K562 (cell line): ENCODE measurements around the gene ZNF800. TPM values are rescaled to one million over a fixed set of nuclear protein-coding genes. Genes with fewer than 3 reads are reported as not detected.
A peak's percentile ranks its signal among the peaks of the same experiment; 100 is the strongest.

Experiments used
- ARID1B ChIP-seq: fragments of 450-650 bp; IDR thresholded peaks from 2 replicates; pipeline ENCODE4 v1.6.1; 2016; ENCODE audit warnings: antibody characterized with exemption, mild to moderate bottlenecking, inconsistent platforms
- CXXC5 ChIP-seq: fragments of 250-450 bp; sonication (Bioruptor Pico); IDR thresholded peaks from 2 replicates; pipeline ENCODE4 v1.8.0; 2022; ENCODE audit warnings: inconsistent platforms, mild to moderate bottlenecking, moderate library complexity
- DPF2 ChIP-seq: fragments of 450-650 bp; IDR thresholded peaks from 2 replicates; pipeline ENCODE4 v1.6.1; 2016
- EP400 ChIP-seq: fragments of 450-650 bp; IDR thresholded peaks from 2 replicates; pipeline ENCODE4 v1.6.1; 2017; ENCODE audit warnings: antibody characterized with exemption, mild to moderate bottlenecking, moderate library complexity
- FUS ChIP-seq: fragments of 200-400 bp; formaldehyde crosslinking; optimal IDR thresholded peaks from 2 replicates; pipeline ENCODE3; 2017; ENCODE audit warnings: low read depth, low read length
- KDM4B ChIP-seq, 2 experiments: fragments of 450-650 bp in 1 of 2; sonication (generic) in 1 of 2; IDR thresholded peaks; 2 replicates each; pipeline ENCODE4 v1.6.1; 2016 to 2017; ENCODE audit warnings: borderline replicate concordance in 2 of 2, antibody characterized with exemption in 1 of 2, low read depth in 1 of 2, mild to moderate bottlenecking in 1 of 2
- L3MBTL2 ChIP-seq: fragments of 450-650 bp; IDR thresholded peaks from 2 replicates; pipeline ENCODE4 v1.6.1; 2016; ENCODE audit warnings: mild to moderate bottlenecking, moderate library complexity
- MAFF ChIP-seq: IDR thresholded peaks from 2 replicates; pipeline ENCODE4 v1.6.1; 2012; ENCODE audit warnings: low read length, improper control_type of control experiment
- MTA3 ChIP-seq: fragments of 450-650 bp; formaldehyde crosslinking; IDR thresholded peaks from 2 replicates; pipeline ENCODE4 v1.6.1; 2017; ENCODE audit warnings: mild to moderate bottlenecking, borderline replicate concordance
- NCOA1 ChIP-seq: fragments of 450-650 bp; IDR thresholded peaks from 2 replicates; pipeline ENCODE4 v1.6.1; 2016; ENCODE audit warnings: low read depth
- NFE2 ChIP-seq: IDR thresholded peaks from 2 replicates; pipeline ENCODE4 v1.6.1; 2014; ENCODE audit warnings: antibody characterized with exemption, low read depth
- NR2C1 ChIP-seq, 2 experiments: fragments of 450-650 bp; IDR thresholded peaks; 2 replicates each; pipeline ENCODE4 v1.6.1; 2017; ENCODE audit warnings: mild to moderate bottlenecking in 2 of 2, antibody characterized with exemption in 1 of 2, inconsistent platforms in 1 of 2, missing compliant biosample characterization in 1 of 2, missing genetic modification characterization in 1 of 2
- NR2C2 ChIP-seq, 2 experiments: fragments of 200-800 bp in 1 of 2; sonication (Bioruptor generic) in 1 of 2; sonication (generic) in 1 of 2; formaldehyde crosslinking in 1 of 2; IDR thresholded peaks; 2 replicates each; pipeline versions ENCODE4 v1.6.1 to v1.8.0; 2016 to 2022; ENCODE audit warnings: mild to moderate bottlenecking in 1 of 2, missing compliant biosample characterization in 1 of 2, missing genetic modification characterization in 1 of 2, missing genetic modification reagents in 1 of 2
- SIN3B ChIP-seq: fragments of 450-650 bp; IDR thresholded peaks from 2 replicates; pipeline ENCODE4 v1.6.1; 2017; ENCODE audit warnings: low read depth, mild to moderate bottlenecking, moderate library complexity
- SMARCA4 ChIP-seq: fragments of 450-650 bp; IDR thresholded peaks from 2 replicates; pipeline ENCODE4 v1.6.1; 2016
- SP1 ChIP-seq: sonication (generic); formaldehyde crosslinking; IDR thresholded peaks from 2 replicates; pipeline ENCODE4 v1.8.1; 2022; ENCODE audit warnings: mild to moderate bottlenecking, missing genetic modification reagents
- ZNF583 ChIP-seq: fragments of 250-450 bp; sonication (Bioruptor Pico); IDR thresholded peaks from 2 replicates; pipeline ENCODE4 v1.4.0; 2020
- polyA plus RNA-seq, 8 experiments: library from polyadenylated mRNA; depleted of rRNA in 4 of 8; stranded (reverse) in 5 of 8; unstranded in 3 of 8; fragments of >200 nt; fragmentation: Nextera tagmentation in 2 of 8; fragmentation: Illumina TruSeq in 1 of 8; extraction: Ambion mirVana in 2 of 8; extraction: Trizol in 1 of 8; gene quantifications; 2 replicates each; pipeline versions ENCODE4 v1.2.1 to v1.2.3, GENCODE V29; 2011 to 2014; ENCODE audit warnings: inconsistent platforms in 1 of 8, missing spikeins in 1 of 8
- total RNA-seq, 7 experiments: library from RNA; depleted of rRNA in 6 of 7; stranded (reverse); fragments of >200 nt in 6 of 7; fragmentation: Illumina TruSeq in 2 of 7; extraction: Trizol in 2 of 7; gene quantifications; 2 replicates each; pipeline versions ENCODE4 v1.2.1 to v1.2.3, GENCODE V29; 2011 to 2021; ENCODE audit warnings: low replicate concordance in 1 of 7
- TF ChIP-seq, protein P1 (sequence below), 3 experiments: fragments of 200-800 bp in 1 of 3; fragments of 250-450 bp in 1 of 3; fragments of 450-650 bp in 1 of 3; sonication (Bioruptor Pico) in 1 of 3; sonication (Bioruptor generic) in 1 of 3; formaldehyde crosslinking in 1 of 3; IDR thresholded peaks; 2 replicates each; pipeline versions ENCODE4 v1.6.1 to v1.8.0; 2016 to 2022; ENCODE audit warnings: mild to moderate bottlenecking in 2 of 3, missing genetic modification characterization in 2 of 3, missing compliant biosample characterization in 1 of 3, moderate library complexity in 1 of 3
- TF ChIP-seq, protein P2 (sequence below): sonication (generic); IDR thresholded peaks from 2 replicates; pipeline ENCODE4 v1.6.1; 2016
- TF ChIP-seq, protein P3 (sequence below): fragments of 450-650 bp; IDR thresholded peaks from 2 replicates; pipeline ENCODE4 v1.6.1; 2016
- TF ChIP-seq, protein P4 (sequence below), 2 experiments: fragments of 250-450 bp in 1 of 2; fragments of 450-650 bp in 1 of 2; sonication (Bioruptor Pico) in 1 of 2; IDR thresholded peaks; 2 replicates each; pipeline versions ENCODE4 v1.6.1 to v1.8.0; 2016 to 2021; ENCODE audit warnings: mild to moderate bottlenecking in 2 of 2, moderate library complexity in 2 of 2, missing compliant biosample characterization in 1 of 2, missing genetic modification characterization in 1 of 2

The ZNF800 gene
- total and polyA plus RNA-seq, 9 of the 15 experiments (the other 6 are each of a cell fraction or from before 2014, with no cell fraction given), result 7.5 to 58.3 (median 33.4) TPM

DNA sequence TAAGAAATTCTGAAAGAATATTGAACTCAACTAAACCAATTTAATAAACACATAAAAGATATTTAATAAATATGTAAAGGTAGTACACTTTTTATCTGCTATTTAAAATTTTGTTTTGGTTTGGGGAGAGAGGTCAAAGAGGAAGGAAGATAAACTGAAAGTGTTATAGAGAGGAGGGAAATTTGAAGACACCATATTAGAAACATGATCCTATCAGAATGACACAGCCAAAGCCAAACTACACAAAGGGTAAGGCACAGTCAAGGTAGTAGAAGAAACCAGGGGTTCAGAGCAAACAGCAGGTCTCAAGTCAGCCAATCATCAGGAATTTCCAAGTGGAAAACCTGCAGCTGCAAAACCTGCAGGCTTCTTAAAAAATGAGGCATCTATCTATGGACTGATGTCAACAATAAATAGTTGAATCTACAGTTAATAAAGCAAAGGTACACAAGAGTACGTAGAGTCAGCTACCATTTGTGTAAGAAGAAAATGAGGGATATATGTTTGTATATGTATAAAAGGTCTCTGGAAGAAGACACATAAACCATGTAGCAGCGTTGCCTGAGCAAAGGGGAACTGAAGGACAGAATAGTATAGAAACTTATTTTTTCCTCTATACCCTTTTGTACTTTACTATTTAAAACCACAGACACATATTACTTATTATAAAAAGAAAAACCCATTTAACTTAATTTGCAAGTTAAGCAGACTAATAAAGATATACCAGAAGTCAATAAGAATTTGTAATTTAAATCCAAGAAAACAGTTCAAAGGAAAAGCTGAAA lies 10.0 kb downstream of the ZNF800 start (continued):
- 0 out of 4 replicates have a peak, but pooled peaks of 1 of the 2 experiments have one; percentile 23 for TF ChIP-seq KDM4B (IDR thresholded peaks at IDR 0.05; ENCODE audit: borderline replicate concordance in 2 of 2, low read depth in 1 of 2)
- TF ChIP-seq L3MBTL2, result peak; percentile 34
- no peak for TF ChIP-seq ZNF583
- 0 out of 2 replicates have a peak, but pooled peaks have one; percentile 8 for TF ChIP-seq CXXC5 (CRISPR knock-in tag)
- TF ChIP-seq NR2C1 (IDR thresholded peaks at IDR 0.05), result peak; percentile 80
- TF ChIP-seq NR2C1 (tag; IDR thresholded peaks at IDR 0.05), result peak; percentile 85
- peak; percentile 73; the same call in 1 of the 2 replicates for TF ChIP-seq SMARCA4
- TF ChIP-seq EP400, result 0 out of 2 replicates have a peak, but pooled peaks have one; percentile 3
- no peak for TF ChIP-seq FUS
- TF ChIP-seq SP1 (CRISPR knock-in tag), result no peak
- TF ChIP-seq, protein P1, sequence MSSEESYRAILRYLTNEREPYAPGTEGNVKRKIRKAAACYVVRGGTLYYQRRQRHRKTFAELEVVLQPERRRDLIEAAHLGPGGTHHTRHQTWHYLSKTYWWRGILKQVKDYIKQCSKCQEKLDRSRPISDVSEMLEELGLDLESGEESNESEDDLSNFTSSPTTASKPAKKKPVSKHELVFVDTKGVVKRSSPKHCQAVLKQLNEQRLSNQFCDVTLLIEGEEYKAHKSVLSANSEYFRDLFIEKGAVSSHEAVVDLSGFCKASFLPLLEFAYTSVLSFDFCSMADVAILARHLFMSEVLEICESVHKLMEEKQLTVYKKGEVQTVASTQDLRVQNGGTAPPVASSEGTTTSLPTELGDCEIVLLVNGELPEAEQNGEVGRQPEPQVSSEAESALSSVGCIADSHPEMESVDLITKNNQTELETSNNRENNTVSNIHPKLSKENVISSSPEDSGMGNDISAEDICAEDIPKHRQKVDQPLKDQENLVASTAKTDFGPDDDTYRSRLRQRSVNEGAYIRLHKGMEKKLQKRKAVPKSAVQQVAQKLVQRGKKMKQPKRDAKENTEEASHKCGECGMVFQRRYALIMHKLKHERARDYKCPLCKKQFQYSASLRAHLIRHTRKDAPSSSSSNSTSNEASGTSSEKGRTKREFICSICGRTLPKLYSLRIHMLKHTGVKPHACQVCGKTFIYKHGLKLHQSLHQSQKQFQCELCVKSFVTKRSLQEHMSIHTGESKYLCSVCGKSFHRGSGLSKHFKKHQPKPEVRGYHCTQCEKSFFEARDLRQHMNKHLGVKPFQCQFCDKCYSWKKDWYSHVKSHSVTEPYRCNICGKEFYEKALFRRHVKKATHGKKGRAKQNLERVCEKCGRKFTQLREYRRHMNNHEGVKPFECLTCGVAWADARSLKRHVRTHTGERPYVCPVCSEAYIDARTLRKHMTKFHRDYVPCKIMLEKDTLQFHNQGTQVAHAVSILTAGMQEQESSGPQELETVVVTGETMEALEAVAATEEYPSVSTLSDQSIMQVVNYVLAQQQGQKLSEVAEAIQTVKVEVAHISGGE (CRISPR knock-in tag; IDR thresholded peaks at IDR 0.05), result peak in 1 of 3 experiments; percentile 51; a peak in 2 of 6 replicates
- peak; percentile 63 for TF ChIP-seq DPF2
- 0 out of 2 replicates have a peak, but pooled peaks have one; percentile 30 for TF ChIP-seq MTA3
- TF ChIP-seq, protein P2, sequence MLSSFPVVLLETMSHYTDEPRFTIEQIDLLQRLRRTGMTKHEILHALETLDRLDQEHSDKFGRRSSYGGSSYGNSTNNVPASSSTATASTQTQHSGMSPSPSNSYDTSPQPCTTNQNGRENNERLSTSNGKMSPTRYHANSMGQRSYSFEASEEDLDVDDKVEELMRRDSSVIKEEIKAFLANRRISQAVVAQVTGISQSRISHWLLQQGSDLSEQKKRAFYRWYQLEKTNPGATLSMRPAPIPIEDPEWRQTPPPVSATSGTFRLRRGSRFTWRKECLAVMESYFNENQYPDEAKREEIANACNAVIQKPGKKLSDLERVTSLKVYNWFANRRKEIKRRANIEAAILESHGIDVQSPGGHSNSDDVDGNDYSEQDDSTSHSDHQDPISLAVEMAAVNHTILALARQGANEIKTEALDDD, result 0 out of 2 replicates have a peak, but pooled peaks have one; percentile 15
- peak; percentile 88 for TF ChIP-seq NFE2
- TF ChIP-seq, protein P3, sequence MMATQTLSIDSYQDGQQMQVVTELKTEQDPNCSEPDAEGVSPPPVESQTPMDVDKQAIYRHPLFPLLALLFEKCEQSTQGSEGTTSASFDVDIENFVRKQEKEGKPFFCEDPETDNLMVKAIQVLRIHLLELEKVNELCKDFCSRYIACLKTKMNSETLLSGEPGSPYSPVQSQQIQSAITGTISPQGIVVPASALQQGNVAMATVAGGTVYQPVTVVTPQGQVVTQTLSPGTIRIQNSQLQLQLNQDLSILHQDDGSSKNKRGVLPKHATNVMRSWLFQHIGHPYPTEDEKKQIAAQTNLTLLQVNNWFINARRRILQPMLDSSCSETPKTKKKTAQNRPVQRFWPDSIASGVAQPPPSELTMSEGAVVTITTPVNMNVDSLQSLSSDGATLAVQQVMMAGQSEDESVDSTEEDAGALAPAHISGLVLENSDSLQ, result peak; percentile 33; the same call in 1 of the 2 replicates
- no peak for TF ChIP-seq NR2C2 (CRISPR knock-in tag; IDR thresholded peaks at IDR 0.05)
- peak; percentile 90 for TF ChIP-seq NR2C2 (tag; IDR thresholded peaks at IDR 0.05)
- 0 out of 2 replicates have a peak, but pooled peaks have one; percentile 18 for TF ChIP-seq NCOA1
- peak; percentile 35; the same call in 1 of the 2 replicates for TF ChIP-seq MAFF
- TF ChIP-seq ARID1B, result peak; percentile 58; the same call in 1 of the 2 replicates
- TF ChIP-seq, protein P4, sequence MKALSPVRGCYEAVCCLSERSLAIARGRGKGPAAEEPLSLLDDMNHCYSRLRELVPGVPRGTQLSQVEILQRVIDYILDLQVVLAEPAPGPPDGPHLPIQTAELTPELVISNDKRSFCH (CRISPR knock-in tag; IDR thresholded peaks at IDR 0.05), result no peak
- TF ChIP-seq, protein P4 (tag; IDR thresholded peaks at IDR 0.05), result no peak
- 0 out of 2 replicates have a peak, but pooled peaks have one; percentile 7 for TF ChIP-seq SIN3B
